Coronary artery (tissue), 2 donors: ENCODE measurements around the gene PDE9A.

ENCODE experiments used
- DNase-seq: peaks from one replicate; pipeline ENCODE4 v3.0.0-alpha.2; 2017; ENCODE audit warnings: low spot score
- H3K27ac ChIP-seq, 2 donors: fragments of 200-600 bp; sonication (generic); one replicate each; pipeline ENCODE4 v1.5.1; 2016 to 2019
- H3K4me3 ChIP-seq: fragments of 200-600 bp; sonication (generic); 2 replicates; pipeline ENCODE4 v1.5.1; 2016; ENCODE audit warnings: mild to moderate bottlenecking, moderate library complexity
- TF ChIP-seq, protein P1 (sequence below): fragments of 200-600 bp; sonication (generic); IDR thresholded peaks from one replicate; pipeline ENCODE4 v1.5.1; 2019; ENCODE audit warnings: antibody characterized with exemption

The PDE9A gene

DNA sequence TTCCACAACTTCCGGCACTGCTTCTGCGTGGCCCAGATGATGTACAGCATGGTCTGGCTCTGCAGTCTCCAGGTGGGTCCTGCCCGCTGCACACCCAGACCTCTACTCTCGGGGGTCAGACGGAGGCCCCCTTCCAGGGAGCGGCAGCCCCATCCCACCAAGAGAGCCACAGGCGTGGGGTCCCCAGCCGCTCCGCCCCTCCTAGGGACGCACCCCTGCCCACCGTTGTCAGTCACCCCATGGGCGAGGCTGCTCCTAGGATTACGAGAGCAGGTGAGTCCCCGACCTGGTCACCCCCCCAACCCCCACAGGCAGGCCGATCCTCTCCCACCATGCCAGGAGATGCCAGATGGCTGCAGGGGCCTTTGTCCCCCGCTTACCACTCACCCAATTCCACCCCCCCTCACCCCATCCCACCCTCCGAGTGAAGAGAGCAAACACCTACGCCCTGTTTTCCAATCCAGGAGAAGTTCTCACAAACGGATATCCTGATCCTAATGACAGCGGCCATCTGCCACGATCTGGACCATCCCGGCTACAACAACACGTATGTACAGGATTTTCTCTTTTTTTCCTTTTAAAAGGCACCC lies 107.0 kb downstream of the PDE9A start:
- DNase-seq: no peak
- Histone ChIP-seq H3K4me3 (no peak overlapping the region), H3K27ac (no peak overlapping the region)
- TF ChIP-seq, protein P1, sequence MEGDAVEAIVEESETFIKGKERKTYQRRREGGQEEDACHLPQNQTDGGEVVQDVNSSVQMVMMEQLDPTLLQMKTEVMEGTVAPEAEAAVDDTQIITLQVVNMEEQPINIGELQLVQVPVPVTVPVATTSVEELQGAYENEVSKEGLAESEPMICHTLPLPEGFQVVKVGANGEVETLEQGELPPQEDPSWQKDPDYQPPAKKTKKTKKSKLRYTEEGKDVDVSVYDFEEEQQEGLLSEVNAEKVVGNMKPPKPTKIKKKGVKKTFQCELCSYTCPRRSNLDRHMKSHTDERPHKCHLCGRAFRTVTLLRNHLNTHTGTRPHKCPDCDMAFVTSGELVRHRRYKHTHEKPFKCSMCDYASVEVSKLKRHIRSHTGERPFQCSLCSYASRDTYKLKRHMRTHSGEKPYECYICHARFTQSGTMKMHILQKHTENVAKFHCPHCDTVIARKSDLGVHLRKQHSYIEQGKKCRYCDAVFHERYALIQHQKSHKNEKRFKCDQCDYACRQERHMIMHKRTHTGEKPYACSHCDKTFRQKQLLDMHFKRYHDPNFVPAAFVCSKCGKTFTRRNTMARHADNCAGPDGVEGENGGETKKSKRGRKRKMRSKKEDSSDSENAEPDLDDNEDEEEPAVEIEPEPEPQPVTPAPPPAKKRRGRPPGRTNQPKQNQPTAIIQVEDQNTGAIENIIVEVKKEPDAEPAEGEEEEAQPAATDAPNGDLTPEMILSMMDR: no peak

DNA sequence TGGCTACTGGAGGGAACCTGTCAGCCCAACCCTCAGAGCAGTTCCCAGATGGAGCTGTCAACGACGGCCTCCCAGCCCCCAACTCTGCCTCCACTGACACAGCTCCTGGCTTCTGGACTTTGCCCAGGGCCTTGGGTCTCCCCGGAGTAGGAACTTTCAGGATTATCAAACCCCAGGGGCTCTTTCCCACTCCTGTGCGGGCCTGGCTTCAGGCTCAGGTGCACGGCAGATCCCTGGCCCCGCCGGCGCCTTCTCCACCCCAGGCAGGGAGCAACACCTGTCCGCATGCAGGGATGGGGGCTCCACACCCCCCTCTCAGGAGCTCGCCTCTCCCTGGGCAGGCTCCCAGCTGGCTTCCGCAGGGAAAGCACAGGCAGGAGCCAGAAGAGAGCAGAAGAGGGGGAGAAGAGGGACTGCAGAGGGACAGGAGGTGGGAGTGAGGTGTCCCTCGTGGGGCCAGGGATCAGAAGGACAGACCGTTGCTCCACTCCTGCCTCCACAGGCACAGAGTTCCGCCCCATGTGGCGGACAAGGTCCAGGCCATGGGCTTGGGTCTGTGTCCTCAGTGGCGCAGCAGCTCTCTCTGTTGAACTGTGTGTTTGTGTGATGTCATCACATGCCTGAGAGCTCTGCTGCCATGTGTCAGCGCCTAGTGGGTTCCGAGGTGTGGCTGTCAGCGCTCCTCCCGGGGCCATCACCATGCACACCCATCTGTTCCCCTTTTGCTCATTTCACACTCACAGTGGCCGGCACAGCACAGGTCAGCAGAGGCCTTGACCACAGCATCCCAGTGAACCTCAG lies 107.7 kb downstream of the PDE9A start:
- TF ChIP-seq, protein P1: no peak
- H3K27ac ChIP-seq: no peak overlapping the region
- H3K4me3 ChIP-seq: no peak overlapping the region
- DNase-seq: no peak

DNA sequence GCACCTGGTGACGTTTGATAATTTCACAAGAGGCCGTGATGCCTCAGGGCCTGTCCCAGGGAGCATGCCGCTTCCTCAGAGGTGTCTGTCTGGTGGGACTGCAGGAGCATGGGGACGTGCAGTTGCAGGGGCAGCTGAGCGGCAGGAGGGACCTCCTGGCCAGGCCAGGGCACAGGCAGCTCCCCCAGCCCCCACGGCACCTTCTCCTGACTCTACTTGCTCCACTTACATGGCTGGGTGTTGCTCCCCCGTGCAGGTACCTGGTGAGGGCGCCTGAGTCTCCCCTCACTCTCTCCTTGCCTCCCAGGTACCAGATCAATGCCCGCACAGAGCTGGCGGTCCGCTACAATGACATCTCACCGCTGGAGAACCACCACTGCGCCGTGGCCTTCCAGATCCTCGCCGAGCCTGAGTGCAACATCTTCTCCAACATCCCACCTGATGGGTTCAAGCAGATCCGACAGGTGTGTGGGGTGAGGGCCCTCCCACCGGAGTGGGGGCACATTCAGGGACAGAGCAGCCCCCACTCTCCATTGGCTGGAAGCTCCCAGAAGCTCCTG lies 108.4 kb downstream of the PDE9A start:
- TF ChIP-seq, protein P1: no peak
- Histone ChIP-seq H3K27ac (no peak overlapping the region), H3K4me3 (no peak overlapping the region)
- no peak for DNase-seq

DNA sequence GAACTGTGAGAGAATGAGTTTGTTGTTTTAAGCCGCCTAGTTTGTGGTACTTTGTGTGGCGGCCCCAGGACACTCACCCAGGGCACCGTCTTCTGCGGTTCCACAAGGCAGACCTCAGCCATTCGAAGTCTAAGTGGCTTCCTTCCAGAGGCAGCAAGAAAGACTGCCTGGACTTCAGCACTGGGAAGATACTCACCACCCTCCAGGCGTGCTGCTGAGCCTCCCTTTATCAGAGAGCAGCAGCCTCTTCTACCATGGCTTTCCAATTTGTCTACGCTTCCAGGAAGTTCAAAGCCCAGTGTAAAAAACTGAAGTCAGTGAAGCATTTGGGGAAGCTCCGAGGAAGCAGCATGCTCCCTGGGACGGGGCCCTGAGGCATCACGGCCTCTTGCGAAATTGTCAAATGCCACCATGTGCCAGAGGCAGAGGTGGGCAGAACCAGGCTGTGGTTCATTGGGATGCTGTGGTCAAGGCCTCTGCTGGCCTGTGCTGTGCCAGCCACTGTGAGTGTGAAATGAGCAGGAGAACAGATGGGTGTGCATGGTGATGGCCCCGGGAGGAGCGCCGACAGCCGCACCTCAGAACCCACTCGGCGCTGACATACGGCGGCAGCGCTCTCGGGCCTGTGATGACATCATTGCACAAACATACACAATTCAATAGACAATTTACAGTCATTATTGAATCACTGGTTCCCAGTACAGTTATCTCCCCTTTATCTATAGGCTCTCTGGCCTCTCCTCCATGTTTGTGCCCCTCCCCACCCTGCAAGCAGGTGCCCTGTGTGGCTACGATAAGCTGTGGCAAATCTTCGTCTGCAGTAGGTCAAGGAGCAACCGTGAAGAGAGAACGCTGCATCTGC lies 110.4 kb downstream of the PDE9A start:
- TF ChIP-seq, protein P1: no peak
- no peak overlapping the region for H3K27ac ChIP-seq
- no peak for DNase-seq
- H3K4me3 ChIP-seq: no peak overlapping the region

DNA sequence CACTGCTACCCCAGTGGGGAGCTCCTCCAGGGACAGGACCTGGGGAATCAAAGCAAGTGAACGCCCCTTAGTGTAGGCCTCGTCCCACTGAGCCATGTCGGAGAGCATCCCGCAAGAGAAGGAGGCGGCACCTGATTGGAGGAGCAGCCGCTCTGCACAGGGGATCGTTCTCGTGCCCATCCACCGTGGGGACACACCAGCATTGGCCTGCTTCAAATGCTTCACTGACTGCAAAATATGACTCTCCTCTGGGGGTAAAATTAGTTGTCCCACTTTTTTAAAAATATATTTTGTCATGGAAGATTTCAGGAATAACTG lies 111.0 kb downstream of the PDE9A start:
- no peak for DNase-seq
- TF ChIP-seq, protein P1: no peak
- H3K27ac ChIP-seq: no peak overlapping the region

DNA sequence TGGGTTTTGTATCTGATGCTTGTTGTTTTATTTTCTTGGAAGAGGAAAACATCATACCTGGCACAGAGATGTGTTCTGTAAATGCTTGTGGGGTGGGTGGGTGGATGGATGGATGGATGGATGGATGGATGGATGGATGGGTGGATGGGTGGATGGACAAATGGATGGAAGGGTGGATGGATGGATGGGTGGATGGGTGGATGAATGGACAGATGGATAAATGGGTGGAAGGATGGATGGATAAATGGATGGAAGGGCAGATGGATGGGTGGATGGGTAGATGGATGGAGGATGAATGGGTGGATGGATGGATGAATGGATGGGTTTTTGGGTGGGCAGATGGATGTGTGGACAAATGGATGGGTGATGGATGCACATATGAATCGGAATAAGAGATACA lies 111.5 kb downstream of the PDE9A start:
- Histone ChIP-seq H3K4me3 (no peak overlapping the region), H3K27ac (no peak overlapping the region)
- TF ChIP-seq, protein P1: no peak
- no peak for DNase-seq

More for the DNA sequence above, 111.0 kb downstream of the PDE9A start:
- no peak overlapping the region for H3K4me3 ChIP-seq
